HG03521 (cell line): ENCODE data around the gene SPHK2.
"Not testable (repeated sequence)": the region's sequence is repeated elsewhere in the genome, so short reads cannot be mapped to it uniquely, and the experiment has no call there.

Source experiments
- ATAC-seq: cut with Tn5 transposase; IDR thresholded peaks from one replicate; pipeline ENCODE4 v1.9.1; 2021; ENCODE audit warnings: mild to moderate bottlenecking, moderate library complexity; ENCODE audit not compliant: unreplicated experiment

Gene SPHK2, protein sequence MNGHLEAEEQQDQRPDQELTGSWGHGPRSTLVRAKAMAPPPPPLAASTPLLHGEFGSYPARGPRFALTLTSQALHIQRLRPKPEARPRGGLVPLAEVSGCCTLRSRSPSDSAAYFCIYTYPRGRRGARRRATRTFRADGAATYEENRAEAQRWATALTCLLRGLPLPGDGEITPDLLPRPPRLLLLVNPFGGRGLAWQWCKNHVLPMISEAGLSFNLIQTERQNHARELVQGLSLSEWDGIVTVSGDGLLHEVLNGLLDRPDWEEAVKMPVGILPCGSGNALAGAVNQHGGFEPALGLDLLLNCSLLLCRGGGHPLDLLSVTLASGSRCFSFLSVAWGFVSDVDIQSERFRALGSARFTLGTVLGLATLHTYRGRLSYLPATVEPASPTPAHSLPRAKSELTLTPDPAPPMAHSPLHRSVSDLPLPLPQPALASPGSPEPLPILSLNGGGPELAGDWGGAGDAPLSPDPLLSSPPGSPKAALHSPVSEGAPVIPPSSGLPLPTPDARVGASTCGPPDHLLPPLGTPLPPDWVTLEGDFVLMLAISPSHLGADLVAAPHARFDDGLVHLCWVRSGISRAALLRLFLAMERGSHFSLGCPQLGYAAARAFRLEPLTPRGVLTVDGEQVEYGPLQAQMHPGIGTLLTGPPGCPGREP

DNA sequence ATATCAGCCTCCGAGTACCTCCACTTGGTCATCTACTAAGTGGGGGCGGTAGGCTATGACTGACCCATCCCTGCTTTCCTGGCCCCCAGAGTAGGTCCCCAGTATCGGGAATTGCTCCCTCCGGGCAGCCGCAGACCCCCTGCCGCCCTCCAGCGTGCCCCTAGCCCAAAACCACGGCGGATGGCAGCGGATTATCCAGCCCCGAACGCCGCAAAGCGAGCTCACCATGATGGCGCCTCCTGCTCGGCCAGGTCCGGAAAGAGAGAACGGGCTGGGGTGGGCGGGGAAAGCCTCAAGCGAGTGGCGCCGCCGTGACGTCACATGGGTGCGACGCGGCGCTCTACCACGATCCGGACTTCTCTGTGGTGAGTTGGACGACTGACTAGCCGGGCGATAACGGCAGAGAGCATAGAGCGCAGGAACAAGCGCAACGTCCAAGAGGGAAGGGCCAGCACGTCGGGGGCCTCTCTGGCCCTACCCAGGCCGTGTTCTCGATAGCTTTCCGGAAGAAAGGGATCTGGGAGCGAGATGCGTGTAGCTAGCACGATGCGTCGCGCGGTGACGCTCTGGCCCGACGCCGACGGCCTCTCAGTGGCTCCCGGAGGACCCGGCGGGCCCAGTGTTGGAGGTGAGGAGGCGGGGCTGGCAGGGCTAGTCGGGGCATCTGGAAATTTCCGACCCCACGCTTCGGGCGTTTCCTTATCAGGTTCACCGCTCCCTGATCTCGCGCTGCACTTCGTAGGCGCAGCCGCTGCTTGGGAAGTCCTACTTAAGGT lies at the start of gene SPHK2, which contains the start of gene RPL18:
TSS of gene SPHK2 (plus strand) at position 591 of the 776 bp plus-strand sequence. CDS start 1,009 bp downstream, outside the sequence.
TSS of gene RPL18 (minus strand) at position 263 of the 776 bp plus-strand sequence. CDS start at position 228, 35 bp downstream.
- peak; percentile 88 for ATAC-seq

DNA sequence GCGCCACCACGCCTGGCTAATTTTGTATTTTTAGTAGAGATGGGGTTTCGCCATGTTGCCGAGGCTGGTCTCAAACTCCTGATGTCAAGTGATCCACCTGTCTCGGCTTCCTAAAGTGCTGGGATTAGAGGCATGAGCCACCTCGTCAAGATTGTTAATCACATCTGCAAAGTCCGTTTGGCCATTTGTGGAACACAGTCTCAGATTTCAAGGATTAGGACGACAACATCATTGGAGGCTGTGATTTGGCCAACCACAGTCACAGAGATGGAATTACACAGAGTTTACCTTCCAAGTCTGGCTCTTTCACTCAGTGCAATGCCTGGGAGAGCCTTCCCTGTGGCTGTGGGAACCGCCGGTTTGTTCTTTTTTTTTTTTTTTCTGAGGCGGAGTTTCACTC lies 49.5 kb upstream of the SPHK2 start:
- no peak for ATAC-seq

DNA sequence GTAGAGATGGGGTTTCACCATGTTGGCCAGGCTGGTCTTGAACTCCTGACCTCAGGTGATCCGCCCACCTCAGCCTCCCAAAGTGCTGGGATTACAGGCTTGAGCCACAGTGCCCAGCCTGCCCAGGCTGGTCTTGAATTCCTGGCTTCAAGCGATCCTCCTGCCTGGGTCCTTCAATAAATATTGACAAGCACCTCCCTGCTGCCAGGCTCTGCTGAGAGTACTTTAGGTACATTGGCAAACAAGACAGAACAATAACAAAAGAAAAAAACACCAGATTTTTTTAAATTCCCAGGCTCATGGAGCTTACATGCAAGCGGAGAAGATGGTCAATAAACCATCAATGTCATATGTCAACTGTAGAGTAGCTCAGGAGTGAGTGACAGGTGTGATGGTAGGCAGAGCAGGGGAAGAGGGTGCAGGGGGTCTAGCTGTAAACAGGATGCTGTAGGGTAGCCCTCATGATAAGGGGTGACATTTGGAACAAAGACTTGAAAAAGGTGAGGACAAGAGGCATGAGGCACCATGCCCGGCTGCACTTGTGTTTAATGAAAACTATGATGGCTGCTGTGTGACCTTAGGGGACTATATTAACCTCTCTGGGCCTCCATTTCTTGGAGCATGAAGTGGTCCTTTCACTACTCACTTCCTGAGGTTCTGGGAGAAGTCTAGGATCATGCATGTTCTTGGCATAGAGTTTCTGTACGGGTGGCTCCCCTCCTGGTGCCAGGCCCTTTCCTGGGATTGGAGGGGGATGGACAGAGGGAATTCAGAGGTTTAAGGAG lies 47.7 kb upstream of the SPHK2 start:
- ATAC-seq: no peak

DNA sequence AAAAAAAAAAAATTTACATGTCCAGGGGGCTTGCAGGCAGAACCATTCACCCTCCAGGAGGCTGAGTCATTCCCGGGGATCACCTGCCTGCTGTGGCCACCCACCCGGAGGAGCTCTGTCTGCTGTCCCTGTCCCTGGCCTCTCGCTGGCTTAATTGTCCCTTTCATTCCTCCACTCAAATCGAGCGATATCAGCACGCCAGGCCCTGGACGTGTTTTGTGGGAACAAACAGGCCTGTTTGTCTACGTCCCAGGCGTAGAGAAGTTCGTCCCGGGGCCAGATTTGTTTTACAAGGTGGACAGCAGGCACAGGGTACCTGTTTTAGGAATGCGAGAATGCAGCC lies 46.2 kb upstream of the SPHK2 start:
- ATAC-seq: no peak

- no peak for ATAC-seq
These were observed 43.2 kb upstream of the SPHK2 start for GRCh38 chr19:48575931-48576622.

DNA sequence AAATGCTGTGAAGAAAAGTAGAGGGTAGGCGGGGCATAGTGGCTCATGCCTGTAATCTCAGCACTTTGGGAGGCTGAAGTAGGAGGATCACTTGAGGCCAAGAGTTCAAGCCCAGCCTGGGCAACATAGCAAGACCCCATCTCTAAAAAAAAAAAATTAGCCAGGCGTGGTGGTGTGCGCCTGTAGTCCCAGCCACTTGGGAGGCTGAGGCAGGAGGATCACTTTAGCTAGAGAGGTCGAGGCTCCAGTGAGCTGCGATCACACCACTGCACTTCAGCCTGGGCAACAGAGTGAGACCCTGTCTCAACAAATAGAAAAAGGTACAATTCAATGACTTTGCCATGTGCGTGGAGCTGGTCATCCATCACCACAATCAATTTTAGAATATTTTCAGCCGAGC lies 41.4 kb upstream of the SPHK2 start:
- not testable (repeated sequence) for ATAC-seq

DNA sequence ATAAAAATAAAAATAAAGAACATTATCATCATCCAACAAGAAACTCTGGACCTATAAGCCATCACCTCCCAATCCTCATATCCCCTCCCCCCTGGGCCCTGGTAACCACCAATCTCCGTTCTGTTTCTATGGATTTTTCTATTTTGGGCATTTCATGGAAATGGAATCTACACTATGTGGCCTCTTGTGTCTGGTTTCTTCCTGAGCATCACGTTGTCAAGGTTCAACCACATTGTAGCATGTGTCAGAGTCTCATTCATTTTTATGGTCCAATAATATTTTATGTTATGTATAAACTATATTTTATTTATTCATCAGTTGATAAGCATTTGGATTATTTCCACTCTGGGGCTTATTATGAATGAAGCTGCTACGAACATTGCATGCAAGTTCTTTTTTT lies 40.4 kb upstream of the SPHK2 start:
- no peak for ATAC-seq

DNA sequence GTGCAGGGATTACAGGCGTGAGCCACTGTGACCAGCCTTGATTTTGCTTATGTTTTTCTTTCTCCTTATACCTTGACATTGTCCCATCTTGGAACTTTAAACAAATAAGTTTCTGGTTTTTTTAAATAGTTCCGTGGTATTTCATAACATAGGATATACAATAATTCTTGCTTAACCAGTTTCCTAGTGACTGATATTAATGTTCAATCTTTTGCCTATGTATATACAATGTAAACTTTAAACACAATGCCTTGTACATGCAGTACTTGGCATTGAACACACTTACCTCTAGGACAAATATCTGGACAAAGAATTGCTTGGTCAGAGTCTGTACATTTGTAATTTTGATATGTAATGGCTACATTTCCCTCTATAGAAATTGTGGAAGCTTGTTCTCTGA lies 37.1 kb upstream of the SPHK2 start:
- ATAC-seq: no peak

DNA sequence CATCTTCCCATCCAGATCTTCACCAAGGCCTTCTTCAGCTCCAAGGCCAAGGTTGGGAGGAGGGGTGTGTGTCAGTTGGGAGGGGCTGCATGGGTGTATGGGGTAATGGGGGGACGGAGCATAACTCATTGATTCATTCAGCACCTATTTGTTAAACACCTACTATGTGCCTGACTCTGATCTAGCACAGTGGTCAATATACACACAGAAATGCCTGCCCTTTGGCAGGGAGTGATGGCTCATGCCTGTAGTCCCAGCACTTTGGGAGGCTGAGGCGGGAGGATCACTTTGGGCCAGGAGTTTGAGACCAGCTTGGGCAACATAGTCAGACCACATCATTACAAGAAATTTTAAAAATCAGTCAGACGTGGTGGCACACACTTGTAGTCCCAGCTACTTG lies 31.9 kb upstream of the SPHK2 start:
- ATAC-seq: no peak

DNA sequence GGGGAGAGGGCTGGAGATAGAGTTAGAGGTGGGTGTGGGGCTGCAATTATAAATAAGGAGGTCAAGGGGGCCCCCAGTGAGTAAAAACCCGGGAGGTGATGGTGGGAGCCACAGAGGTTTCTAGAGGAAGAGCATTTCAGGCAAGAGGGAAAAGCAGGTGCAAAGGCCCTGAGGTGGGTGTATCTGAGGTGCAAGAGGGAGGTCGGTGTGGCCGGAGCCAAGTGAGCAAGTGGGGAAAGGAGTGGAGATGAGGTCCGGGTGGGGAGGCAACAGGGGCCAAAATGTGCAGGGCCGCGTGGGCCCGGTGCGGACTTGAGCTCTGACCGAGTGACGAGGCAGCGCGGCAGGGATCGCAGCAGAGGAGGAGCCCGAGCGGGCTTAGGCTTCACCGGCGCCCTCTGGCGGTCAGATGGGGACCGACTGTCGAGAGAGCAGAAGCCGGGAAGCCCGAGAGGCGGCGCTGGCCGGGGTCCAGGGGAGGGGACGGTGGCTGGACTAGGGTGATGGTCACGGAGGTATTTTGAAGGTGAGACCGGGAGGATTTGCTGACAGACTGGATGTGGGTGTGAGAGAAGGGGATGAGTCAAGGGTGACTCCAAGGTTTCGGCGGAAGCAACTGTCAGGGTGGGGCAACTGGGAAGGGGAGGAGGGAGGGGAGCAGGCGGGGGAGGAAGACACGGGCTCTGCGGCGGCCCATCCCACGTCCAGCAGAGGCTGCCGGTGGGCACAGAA lies 30.5 kb upstream of the SPHK2 start:
- ATAC-seq: no peak

DNA sequence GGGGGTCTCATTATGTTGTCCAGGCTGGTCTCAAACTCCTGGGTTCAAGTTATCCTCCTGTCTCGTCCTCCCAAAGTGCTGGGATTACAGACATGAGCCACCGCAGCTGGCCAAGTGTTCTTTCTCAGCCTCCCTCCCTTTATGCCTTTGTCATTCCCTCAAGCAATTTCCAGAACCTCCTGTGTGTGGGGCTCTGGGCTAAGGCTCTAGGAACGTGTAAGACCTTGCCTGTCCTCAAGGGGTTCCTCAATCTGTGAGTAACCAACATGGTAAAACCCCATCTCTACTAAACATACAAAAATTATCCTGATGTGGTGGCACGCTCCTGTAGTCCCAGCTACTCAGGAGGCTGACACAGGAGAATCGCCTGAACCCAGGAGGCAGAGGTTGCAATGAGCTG lies 28.3 kb upstream of the SPHK2 start:
- ATAC-seq: no peak

GRCh38 chr19:48595171-48595570 lies 24.1 kb upstream of the SPHK2 start:
- ATAC-seq: no peak

- ATAC-seq: no peak
These were observed 23.5 kb upstream of the SPHK2 start for GRCh38 chr19:48595833-48596232.

DNA sequence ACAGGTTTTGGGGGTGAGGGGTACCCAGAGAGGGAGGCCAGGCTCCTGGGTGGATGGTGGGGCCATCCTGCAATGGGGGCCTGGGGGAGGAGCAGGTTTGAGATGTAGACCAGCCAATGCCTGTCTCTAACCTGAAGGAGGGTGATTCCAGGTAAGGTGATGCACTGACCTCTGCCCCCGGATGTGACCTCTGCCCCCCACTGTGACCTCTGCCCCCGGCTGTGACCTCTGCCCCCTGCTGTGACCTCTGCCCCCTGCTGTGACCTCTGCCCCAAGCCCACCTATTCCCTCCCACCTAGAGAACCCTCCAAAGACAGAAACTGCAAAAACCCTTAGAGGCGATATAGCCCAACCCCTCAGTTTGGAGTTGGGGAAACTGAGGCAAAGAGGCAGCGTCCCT lies 23.1 kb upstream of the SPHK2 start:
- no peak for ATAC-seq

- no peak for ATAC-seq
These were observed 22.4 kb upstream of the SPHK2 start for GRCh38 chr19:48596679-48597465.

DNA sequence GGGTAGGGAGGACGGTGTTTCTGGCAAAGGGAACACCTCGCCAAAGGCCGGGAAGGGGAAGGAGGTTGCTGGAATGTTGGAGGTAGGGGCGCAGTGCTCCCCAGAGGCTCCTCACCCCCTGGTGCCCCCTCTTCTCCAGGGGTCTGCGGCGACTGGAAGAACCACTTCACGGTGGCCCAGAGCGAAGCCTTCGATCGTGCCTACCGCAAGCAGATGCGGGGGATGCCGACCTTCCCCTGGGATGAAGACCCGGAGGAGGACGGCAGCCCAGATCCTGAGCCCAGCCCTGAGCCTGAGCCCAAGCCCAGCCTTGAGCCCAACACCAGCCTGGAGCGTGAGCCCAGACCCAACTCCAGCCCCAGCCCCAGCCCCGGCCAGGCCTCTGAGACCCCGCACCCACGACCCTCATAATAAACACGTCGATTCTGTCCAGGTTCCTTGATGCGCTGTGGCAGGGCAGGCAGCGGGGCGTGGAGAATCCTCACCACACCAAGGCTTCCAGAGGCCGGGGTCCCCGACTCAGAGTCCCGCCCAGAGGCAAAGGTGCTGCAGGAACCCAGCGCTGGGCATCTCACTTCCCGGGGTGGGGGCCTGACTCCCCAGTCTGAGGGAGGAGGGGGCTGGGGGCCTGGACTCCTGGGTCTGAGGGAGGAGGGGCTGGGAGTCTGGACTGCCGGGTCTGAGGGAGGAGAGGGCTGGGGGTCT lies 20.2 kb upstream of the SPHK2 start:
- no peak for ATAC-seq

GRCh38 chr19:48600679-48601417 lies 18.5 kb upstream of the SPHK2 start:
- no peak for ATAC-seq

DNA sequence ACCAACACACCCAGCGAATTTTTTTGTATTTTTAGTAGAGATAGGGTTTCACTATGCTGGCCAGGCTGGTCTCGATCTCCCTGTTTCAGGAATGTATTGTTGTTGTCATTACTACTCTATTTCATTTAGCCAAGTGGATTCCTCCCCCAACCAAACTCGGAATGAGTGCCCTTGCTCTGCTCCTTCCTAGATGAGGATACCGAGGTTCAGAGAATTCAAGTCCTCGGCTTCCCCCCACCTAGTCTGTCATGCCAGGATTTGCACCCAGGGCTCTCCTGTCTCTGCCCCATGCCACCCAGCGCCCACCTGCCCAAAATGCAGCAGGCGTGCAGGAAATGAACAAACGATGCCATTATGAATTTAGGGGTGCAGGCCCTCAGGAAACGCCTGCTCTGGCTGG lies 16.3 kb upstream of the SPHK2 start:
- no peak for ATAC-seq
